ENCODE measurements around the gene ZNF74.

The ZNF74 gene

DNA sequence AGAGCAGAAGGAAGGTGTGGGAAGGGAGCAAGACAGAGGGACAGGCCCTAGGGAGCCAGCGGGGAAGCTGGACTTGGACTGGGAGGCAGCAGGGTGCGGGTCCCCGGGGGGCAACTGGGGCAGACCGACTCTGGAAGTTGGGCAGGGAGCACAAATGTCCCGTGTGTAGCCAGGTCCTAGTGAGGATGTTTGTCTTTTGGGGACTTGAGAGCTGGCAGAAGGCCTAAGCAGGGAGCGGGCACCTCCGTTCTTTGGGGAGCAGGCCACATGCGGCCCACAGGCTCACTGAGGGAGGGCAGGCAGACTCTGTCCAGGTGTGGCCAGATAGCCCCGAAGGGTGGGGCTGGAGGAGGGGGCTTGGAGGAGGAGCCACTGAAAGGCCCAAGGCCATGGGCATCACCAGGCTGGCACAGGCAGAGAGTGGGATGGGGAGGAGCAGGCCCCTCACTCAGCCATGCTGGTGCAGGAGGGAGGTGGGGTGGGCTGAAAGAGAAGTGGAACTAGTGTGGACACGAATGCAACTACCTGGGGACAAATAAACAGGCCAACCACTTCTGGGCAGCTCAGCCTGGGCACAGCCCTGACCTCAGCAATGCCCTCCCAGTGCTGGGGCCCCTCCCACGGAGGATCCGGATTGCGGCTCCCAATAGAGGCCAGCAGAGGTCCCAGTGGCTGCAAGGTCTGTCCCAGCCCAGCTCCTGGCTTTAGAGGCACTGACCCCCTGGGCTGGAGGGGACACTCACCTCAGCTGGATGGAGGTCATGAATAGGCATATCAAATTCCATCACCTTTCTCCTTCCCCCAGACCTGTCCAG lies 44.9 kb downstream of the ZNF74 start:
- peak in 1 of 2 experiments; percentile 21 for DNase-seq (ENCODE audit: low read depth in 1 of 2, low spot score in 1 of 2)
- in situ Hi-C loops (cut with HindIII; ENCODE audit: low pct_unique_long_range_greater_than_20kb, low sequenced_read_pairs): no loop called here
- TF ChIP-seq JUND (IDR thresholded peaks at IDR 0.05; ENCODE audit: low read depth): no peak

GRCh38 chr22:20439556-20439927 lies 45.6 kb downstream of the ZNF74 start:
- in situ Hi-C loops (cut with HindIII; ENCODE audit: low pct_unique_long_range_greater_than_20kb, low sequenced_read_pairs): no loop called here
- TF ChIP-seq JUND (IDR thresholded peaks at IDR 0.05; ENCODE audit: low read depth): no peak
- no peak for DNase-seq (ENCODE audit: low read depth in 1 of 2, low spot score in 1 of 2)

- no peak for DNase-seq (ENCODE audit: low read depth in 1 of 2, low spot score in 1 of 2)
- in situ Hi-C loops (cut with HindIII; ENCODE audit: low pct_unique_long_range_greater_than_20kb, low sequenced_read_pairs): no loop called here
- TF ChIP-seq JUND (IDR thresholded peaks at IDR 0.05; ENCODE audit: low read depth): no peak
Observed at GRCh38 chr22:20439928-20440575, 46.1 kb downstream of the ZNF74 start.

DNA sequence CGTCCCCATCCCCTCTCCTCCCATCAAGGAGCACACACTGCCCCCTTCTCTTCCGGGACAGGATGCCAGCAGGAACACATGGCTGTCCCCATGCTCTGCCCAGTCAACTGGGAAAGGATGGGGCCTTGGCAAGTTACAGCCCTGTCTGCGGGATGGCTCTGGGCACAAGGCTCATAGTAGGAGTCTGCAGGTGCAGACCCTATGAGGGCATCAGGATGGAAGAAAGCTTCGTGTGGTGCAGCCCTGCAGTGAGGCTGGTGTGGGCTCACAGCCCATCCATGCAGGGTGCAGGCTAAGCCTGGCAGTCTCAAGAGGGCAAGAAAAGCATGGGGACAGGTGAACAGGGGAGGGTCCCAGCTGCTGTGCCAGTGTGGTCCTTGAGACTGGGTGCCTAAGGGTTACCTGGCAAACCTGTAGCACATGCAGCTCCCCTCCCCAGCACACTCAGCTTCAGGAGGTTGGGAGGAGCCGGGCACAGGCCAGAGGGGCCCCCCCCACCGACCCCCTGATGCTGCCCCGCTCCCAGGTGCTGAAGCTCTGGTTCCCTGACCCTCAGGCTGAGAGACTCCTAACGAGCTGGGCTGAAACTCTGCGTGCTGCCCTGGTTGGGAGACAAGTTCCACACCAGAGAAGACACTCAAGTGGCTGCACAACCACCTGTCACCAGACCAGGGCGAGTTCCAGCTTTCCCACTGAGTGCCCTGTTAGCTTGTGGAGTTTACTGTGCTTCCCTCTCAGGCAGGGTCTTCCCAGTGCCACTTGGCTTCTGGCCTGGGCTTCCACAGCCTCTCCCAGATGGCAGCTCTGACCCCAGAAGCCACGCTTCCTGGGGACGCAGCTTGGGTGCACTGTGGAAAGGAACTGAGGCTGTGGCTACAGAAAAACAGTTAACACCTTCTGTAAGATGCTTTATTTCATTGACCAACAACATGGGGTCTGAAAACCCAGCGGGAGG lies 47.0 kb downstream of the ZNF74 start:
- TF ChIP-seq JUND (IDR thresholded peaks at IDR 0.05; ENCODE audit: low read depth): no peak
- in situ Hi-C loops (cut with HindIII; ENCODE audit: low pct_unique_long_range_greater_than_20kb, low sequenced_read_pairs): no loop called here
- no peak for DNase-seq (ENCODE audit: low read depth in 1 of 2, low spot score in 1 of 2)

GRCh38 chr22:20441631-20442484 lies 47.9 kb downstream of the ZNF74 start:
- in situ Hi-C loops (cut with HindIII; ENCODE audit: low pct_unique_long_range_greater_than_20kb, low sequenced_read_pairs): no loop called here
- no peak for DNase-seq (ENCODE audit: low read depth in 1 of 2, low spot score in 1 of 2)

DNA sequence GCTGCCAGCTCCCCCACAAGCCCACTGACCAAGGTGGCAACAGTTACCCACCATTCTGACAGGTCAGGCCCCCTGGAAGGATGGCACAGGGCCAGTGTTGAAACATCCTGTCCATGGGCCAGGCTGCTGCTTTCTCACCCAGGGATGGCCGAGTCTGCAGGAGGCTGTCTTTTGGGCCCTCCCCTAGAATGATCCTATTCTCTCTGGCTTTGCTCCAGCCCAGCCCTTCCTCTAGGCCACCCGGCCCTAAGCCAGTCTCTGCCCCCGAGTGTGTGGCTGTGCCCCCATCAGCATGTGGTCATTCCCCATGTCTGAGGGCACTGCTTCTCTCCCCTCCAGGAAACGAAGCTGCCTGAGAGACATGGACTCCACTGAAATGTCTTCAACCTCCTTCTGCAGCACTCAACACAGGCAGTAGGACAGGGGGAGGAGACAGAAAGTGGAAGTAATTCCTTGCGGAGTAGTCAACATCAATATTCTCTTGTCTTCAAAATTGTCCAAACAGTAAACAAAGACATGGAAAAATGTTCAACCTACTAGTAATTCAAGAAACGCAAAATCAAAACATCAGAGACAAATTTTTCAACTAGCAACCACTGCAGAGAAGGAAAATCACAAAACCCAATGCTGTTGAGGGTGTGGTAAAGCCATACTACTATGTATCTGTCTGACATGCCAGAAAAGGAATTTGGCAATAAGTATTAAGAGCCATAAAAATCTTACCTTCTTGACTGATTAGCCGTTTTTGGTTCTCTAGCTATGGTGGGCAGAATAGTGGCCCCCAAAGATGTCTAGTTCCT lies 48.7 kb downstream of the ZNF74 start:
- TF ChIP-seq JUND (IDR thresholded peaks at IDR 0.05; ENCODE audit: low read depth): no peak
- DNase-seq (ENCODE audit: low read depth in 1 of 2, low spot score in 1 of 2): no peak
- in situ Hi-C loops (cut with HindIII; ENCODE audit: low pct_unique_long_range_greater_than_20kb, low sequenced_read_pairs): no loop called here

More at GRCh38 chr22:20441631-20442484, 47.9 kb downstream of the ZNF74 start:
- TF ChIP-seq JUND (IDR thresholded peaks at IDR 0.05; ENCODE audit: low read depth): no peak

DNA sequence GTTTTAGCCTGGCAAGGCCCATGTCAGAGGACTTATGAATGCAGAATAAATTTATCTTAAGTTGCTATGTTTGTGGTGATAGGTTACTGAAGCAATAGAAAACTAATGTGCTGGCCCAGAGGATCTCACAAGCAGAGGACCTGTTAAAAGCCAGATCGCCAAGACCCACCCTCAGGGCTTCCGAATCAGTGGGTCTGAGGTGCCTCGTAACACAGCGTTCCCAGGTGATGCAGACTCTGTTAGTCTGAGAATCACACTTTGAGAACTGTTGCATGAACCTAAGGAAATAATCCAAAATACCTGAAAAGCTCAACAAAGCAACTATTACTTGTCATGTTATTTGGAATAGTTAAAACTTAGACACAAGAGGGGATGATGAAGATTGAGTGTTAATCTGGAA lies 50.4 kb downstream of the ZNF74 start:
- TF ChIP-seq JUND (IDR thresholded peaks at IDR 0.05; ENCODE audit: low read depth): no peak
- no peak for DNase-seq (ENCODE audit: low read depth in 1 of 2, low spot score in 1 of 2)
- in situ Hi-C loops (cut with HindIII; ENCODE audit: low pct_unique_long_range_greater_than_20kb, low sequenced_read_pairs): no loop called here

- DNase-seq (ENCODE audit: low read depth in 1 of 2, low spot score in 1 of 2): no peak
Observed at GRCh38 chr22:20446383-20446970, 52.5 kb downstream of the ZNF74 start.

DNA sequence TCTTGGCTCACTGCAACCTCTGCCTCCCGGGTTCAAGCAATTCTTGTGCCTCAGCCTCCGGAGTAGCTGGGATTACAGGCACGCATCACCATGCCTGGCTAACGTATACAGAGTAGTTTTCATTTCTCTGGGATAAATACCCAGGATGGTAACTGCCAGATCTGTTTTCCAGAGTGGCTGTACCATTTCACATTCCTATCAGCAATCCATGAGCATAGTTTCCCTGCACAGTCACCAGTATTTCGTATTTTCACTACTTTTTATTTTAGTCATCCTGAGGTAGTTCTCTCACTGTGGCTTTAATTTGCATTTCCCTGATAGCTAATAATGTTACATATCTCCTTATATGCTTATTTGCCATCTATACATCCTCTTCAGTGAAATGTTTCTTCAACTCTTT lies 54.7 kb downstream of the ZNF74 start:
- DNase-seq (ENCODE audit: low read depth in 1 of 2, low spot score in 1 of 2): no peak
- in situ Hi-C loops (cut with HindIII; ENCODE audit: low pct_unique_long_range_greater_than_20kb, low sequenced_read_pairs): no loop called here
- TF ChIP-seq JUND (IDR thresholded peaks at IDR 0.05; ENCODE audit: low read depth): no peak

More at GRCh38 chr22:20446383-20446970, 52.5 kb downstream of the ZNF74 start:
- no peak for TF ChIP-seq JUND (IDR thresholded peaks at IDR 0.05; ENCODE audit: low read depth)
- in situ Hi-C loops (cut with HindIII; ENCODE audit: low pct_unique_long_range_greater_than_20kb, low sequenced_read_pairs): no loop called here

DNA sequence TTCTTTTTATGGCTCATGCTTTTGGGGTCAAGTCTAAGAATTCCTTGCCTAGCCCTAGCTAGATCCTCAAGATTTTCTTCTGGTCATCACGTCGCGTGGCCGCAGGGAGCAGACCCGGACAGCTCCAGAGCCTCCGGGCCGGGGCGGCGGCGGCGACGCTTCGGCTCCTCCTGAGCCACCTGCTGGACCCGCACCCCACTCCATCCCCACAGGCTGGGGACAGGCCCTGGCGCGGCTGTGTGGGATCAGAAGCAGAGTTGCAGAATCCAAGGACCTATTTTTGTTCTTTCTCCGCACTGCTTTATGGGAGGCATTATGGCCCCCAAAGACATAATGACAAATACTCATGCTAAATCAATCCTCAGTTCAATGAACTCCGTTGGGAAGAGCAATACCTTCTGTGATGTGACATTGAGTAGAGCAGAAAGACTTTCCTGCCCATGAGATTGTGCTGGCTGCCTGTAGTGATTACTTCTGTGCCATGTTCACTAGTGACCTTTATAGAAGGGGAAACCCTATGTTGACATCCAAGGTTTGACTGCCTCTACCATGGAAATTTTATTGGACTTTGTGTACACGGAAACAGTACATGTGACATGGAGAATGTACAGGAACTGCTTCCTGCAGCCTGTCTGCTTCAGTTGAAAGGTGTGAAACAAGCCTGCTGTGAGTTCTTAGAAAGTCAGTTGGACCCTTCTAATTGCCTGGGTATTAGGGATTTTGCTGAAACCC lies 56.0 kb downstream of the ZNF74 start:
- in situ Hi-C loops (cut with HindIII; ENCODE audit: low pct_unique_long_range_greater_than_20kb, low sequenced_read_pairs): no loop called here
- no peak for TF ChIP-seq JUND (IDR thresholded peaks at IDR 0.05; ENCODE audit: low read depth)
- DNase-seq (ENCODE audit: low read depth in 1 of 2, low spot score in 1 of 2): no peak
